Gastrocnemius medialis (tissue), 4 donors: ENCODE measurements around the gene HLA-DQB1. TPM values are rescaled to one million over a fixed set of nuclear protein-coding genes. Genes with fewer than 3 reads are reported as not detected.
"Not testable (repeated sequence)": the region's sequence is repeated elsewhere in the genome, so short reads cannot be mapped to it uniquely, and the experiment has no call there.

ENCODE experiments used
- ATAC-seq, 2 donors: fragments of 150-250 bp; one replicate each; pipeline ENCODE4 v1.9.1; 2016
- DNase-seq, 2 donors: peaks; one replicate each; pipeline ENCODE4 v3.0.0-alpha.2; 2019
- H3K27ac ChIP-seq, 4 donors: fragments of 200-600 bp; sonication (generic); 1 replicate in 1 of 4; 2 replicates in 3 of 4; pipeline ENCODE4 v1.5.1; 2016 to 2018; ENCODE audit warnings: mild to moderate bottlenecking in 2 of 4, moderate library complexity in 1 of 4
- H3K27me3 ChIP-seq, 3 donors: fragments of 200-600 bp; sonication (generic) in 2 of 3; 1 replicate in 1 of 3; 2 replicates in 2 of 3; pipeline versions ENCODE4 v1.5.1 to v1.6.0; 2016 to 2019; ENCODE audit warnings: mild to moderate bottlenecking in 1 of 3, moderate library complexity in 1 of 3
- H3K36me3 ChIP-seq, 2 donors: fragments of 200-600 bp; sonication (generic) in 1 of 2; one replicate each; pipeline ENCODE4 v1.5.1; 2017 to 2018
- H3K4me1 ChIP-seq, 2 donors: fragments of 200-600 bp; sonication (generic) in 1 of 2; one replicate each; pipeline ENCODE4 v1.5.1; 2016 to 2017; ENCODE audit warnings: mild to moderate bottlenecking in 2 of 2
- H3K4me3 ChIP-seq, 4 donors: fragments of 200-600 bp; sonication (generic) in 3 of 4; 1 replicate in 1 of 4; 2 replicates in 3 of 4; pipeline ENCODE4 v1.5.1; 2016 to 2019; ENCODE audit warnings: mild to moderate bottlenecking in 2 of 4
- H3K9me3 ChIP-seq, 3 donors: fragments of 200-600 bp; sonication (generic) in 2 of 3; 1 replicate in 1 of 3; 2 replicates in 2 of 3; pipeline ENCODE4 v1.5.1; 2016 to 2019
- POLR2A ChIP-seq, 2 donors: fragments of 450-650 bp; IDR thresholded peaks; one replicate each; pipeline ENCODE4 v1.6.1; 2017; ENCODE audit warnings: antibody characterized with exemption in 2 of 2, mild to moderate bottlenecking in 2 of 2, moderate library complexity in 2 of 2
- in situ Hi-C, 4 donors: fragments of 200-750 bp; cut with MboI; loops; one replicate each; pipeline versions ENCODE4 v1.15.0 to v1.8.0; 2017; ENCODE audit warnings: low sequenced_read_pairs in 4 of 4
- intact Hi-C: fragments of 100-400 bp; cut with DNase I; formaldehyde crosslinking; loops from one replicate; pipeline ENCODE4 v1.15.1; 2023; ENCODE audit warnings: low total_unique reads
- total RNA-seq, 4 donors: library from RNA; depleted of rRNA; stranded (reverse); fragments of >200 nt; gene quantifications; one replicate each; pipeline versions ENCODE4 v1.1.0 to v1.2.3, GENCODE V29; 2016
- TF ChIP-seq, protein P1 (sequence below), 5 experiments: fragments of 450-650 bp in 3 of 5; fragments of 200-600 bp in 2 of 5; sonication (generic) in 2 of 5; IDR thresholded peaks in 4 of 5; conservative IDR thresholded peaks in 1 of 5; 1 replicate in 4 of 5; 2 replicates in 1 of 5; pipeline ENCODE4 v1.5.1; 2016 to 2019; ENCODE audit warnings: antibody characterized with exemption in 5 of 5, mild to moderate bottlenecking in 3 of 5, moderate library complexity in 3 of 5

The HLA-DQB1 gene
- total RNA-seq, 4 donors from 2014 or later: 0.22 to 2.2 (median 0.91) TPM

DNA sequence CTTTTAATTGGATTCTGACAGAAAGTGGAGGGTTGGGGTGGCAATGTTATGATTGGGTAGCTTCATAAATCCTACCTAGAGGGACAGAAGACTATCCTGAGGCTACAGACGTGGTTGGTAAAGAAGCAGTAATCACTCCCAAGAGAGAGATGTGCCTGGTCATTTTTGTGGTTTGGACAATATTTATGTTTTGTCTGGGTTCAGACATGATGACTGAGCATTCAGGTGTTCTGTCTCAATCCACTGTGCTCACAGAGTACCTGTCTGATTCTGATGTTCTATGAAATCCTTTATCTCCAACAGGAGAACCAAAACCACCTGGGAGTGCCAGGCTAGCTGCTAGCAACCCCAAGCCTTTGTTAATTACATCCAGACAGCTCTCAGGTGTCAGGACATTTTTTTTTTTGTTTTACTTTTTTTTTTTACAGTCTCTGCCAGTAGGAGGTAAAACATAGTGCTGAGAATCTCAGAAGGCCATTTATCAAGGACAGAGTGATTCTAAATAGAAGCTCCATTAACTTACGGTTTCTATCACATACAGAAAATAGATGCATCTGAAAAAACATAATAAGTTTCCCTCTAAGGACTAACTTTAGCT is 30.8 kb downstream of the HLA-DQB1 start:
- ATAC-seq (no peak), DNase-seq (no peak)
- in situ Hi-C loops (no loop called here), intact Hi-C loops (no loop called here)
- H3K4me1 ChIP-seq: no peaks in the 10 kb centered on the region
- H3K27ac ChIP-seq: no peak overlapping the region
- TF ChIP-seq, protein P1, sequence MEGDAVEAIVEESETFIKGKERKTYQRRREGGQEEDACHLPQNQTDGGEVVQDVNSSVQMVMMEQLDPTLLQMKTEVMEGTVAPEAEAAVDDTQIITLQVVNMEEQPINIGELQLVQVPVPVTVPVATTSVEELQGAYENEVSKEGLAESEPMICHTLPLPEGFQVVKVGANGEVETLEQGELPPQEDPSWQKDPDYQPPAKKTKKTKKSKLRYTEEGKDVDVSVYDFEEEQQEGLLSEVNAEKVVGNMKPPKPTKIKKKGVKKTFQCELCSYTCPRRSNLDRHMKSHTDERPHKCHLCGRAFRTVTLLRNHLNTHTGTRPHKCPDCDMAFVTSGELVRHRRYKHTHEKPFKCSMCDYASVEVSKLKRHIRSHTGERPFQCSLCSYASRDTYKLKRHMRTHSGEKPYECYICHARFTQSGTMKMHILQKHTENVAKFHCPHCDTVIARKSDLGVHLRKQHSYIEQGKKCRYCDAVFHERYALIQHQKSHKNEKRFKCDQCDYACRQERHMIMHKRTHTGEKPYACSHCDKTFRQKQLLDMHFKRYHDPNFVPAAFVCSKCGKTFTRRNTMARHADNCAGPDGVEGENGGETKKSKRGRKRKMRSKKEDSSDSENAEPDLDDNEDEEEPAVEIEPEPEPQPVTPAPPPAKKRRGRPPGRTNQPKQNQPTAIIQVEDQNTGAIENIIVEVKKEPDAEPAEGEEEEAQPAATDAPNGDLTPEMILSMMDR (IDR thresholded peaks at IDR 0.05 in 4 of 5, conservative IDR thresholded peaks at IDR 0.05 in 1 of 5): no peak
- TF ChIP-seq POLR2A (IDR thresholded peaks at IDR 0.05): no peak
- H3K27me3 ChIP-seq: no peaks in the 10 kb centered on the region
- H3K4me3 ChIP-seq: no peak overlapping the region
- no peaks in the 10 kb centered on the region for H3K36me3 ChIP-seq
- no peaks in the 10 kb centered on the region for H3K9me3 ChIP-seq

DNA sequence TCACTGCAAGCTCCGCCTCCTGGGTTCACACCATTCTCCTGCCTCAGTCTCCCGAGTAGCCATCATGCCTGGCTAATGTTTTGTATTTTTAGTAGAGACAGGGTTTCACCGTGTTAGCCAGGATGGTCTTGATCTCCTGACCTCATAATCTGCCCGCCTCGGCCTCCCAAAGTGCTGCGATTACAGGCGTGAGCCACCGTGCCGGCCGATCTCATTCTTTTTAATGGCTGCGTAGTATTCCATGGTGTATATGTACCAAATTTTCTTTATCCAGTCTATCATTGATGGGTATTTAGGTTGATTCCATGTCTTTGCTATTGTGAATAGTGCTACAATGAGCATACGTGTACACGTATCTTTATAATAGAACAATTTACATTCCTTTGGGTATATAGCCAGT is 36.7 kb downstream of the HLA-DQB1 start:
- H3K36me3 ChIP-seq, H3K27ac ChIP-seq, in situ Hi-C loops, DNase-seq, H3K27me3 ChIP-seq, ATAC-seq, H3K4me1 ChIP-seq, H3K9me3 ChIP-seq, H3K4me3 ChIP-seq, intact Hi-C loops: not testable (repeated sequence)

DNA sequence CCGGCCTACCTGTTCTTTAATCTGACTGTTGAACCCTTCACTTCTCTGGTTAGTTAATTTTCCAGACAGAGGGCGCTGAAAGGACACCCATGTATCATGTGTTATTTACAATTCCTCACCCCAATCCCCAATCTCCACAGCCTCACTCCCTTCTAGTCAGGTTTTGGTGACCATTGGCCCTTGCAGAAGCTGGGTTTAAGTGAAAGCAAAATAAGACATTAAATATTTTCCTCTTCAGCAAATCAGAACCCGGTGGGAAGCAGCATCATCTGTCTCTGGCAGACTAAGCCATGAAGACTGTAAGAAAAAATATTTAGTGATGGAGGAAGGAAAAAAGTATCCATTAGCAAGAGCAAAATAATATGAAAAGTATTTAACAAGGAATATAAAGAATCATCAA is 38.6 kb downstream of the HLA-DQB1 start:
- H3K9me3 ChIP-seq: no peaks in the 10 kb centered on the region
- H3K27ac ChIP-seq: no peak overlapping the region
- H3K4me3 ChIP-seq: no peak overlapping the region
- no peak for ATAC-seq
- no peaks in the 10 kb centered on the region for H3K27me3 ChIP-seq
- no peaks in the 10 kb centered on the region for H3K4me1 ChIP-seq
- TF ChIP-seq, protein P1 (IDR thresholded peaks at IDR 0.05 in 4 of 5, conservative IDR thresholded peaks at IDR 0.05 in 1 of 5): no peak
- TF ChIP-seq POLR2A (IDR thresholded peaks at IDR 0.05): no peak
- intact Hi-C loops (no loop called here), in situ Hi-C loops (no loop called here)
- no peak for DNase-seq
- no peaks in the 10 kb centered on the region for H3K36me3 ChIP-seq

DNA sequence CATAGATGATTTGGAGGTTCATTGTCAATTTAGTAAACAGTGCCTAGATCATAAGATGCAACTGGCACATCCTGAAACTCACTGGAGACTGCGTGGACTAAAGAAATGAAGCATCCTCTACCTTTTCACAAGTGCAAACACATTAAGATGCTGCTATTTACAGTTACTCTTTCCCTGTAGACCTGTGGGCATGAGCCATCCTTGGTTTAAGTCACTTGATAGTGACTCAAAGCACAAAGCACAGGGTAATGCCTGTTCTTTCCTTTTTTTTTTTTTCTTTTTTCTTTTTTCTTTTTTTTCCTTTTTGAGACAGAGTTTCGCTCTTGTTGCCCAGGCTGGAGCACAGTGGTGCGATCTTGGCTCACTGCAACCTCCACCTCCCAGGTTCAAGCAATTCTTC is 39.2 kb downstream of the HLA-DQB1 start:
- ATAC-seq (no peak), DNase-seq (no peak)
- no peak for TF ChIP-seq POLR2A (IDR thresholded peaks at IDR 0.05)
- TF ChIP-seq, protein P1 (IDR thresholded peaks at IDR 0.05 in 4 of 5, conservative IDR thresholded peaks at IDR 0.05 in 1 of 5): no peak
- no peaks in the 10 kb centered on the region for H3K4me1 ChIP-seq
- no peaks in the 10 kb centered on the region for H3K9me3 ChIP-seq
- no peak overlapping the region for H3K27ac ChIP-seq
- in situ Hi-C loops (no loop called here), intact Hi-C loops (no loop called here)
- no peaks in the 10 kb centered on the region for H3K36me3 ChIP-seq
- no peak overlapping the region for H3K4me3 ChIP-seq
- no peaks in the 10 kb centered on the region for H3K27me3 ChIP-seq

DNA sequence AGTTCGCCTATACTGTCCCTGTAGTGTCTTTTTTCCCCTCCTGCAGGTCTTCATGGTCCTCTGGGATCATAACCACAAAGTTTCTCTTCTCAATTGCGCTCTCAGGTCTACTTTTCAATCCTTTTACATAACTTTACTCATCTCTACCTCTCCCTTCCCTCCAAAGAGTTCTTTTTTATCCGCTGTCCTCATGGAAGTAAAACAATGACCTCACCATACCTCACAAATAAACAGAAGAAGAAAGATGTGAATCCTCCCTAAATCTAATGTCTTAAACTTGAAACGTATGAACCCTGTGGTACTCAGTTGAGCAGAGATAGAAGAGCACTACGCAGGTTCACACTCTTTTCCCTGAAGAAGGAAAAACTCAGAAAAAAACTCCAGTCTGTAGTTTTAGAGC is 41.3 kb downstream of the HLA-DQB1 start:
- in situ Hi-C loops: no loop called here

More for the DNA sequence above, 41.3 kb downstream of the HLA-DQB1 start:
- no peak for DNase-seq
- no peak overlapping the region for H3K4me3 ChIP-seq
- no peak for ATAC-seq
- no peak for TF ChIP-seq POLR2A (IDR thresholded peaks at IDR 0.05)
- TF ChIP-seq, protein P1 (IDR thresholded peaks at IDR 0.05 in 4 of 5, conservative IDR thresholded peaks at IDR 0.05 in 1 of 5): no peak
- H3K4me1 ChIP-seq: no peaks in the 10 kb centered on the region
- no peaks in the 10 kb centered on the region for H3K27me3 ChIP-seq
- H3K36me3 ChIP-seq: no peaks in the 10 kb centered on the region
- no peak overlapping the region for H3K27ac ChIP-seq
- no peaks in the 10 kb centered on the region for H3K9me3 ChIP-seq
- intact Hi-C loops: no loop called here
